Esophagus squamous epithelium (tissue), 5 donors: ENCODE results near the gene ZBTB45. TPM values are rescaled to one million over a fixed set of nuclear protein-coding genes. Genes with fewer than 3 reads are reported as not detected.

ENCODE experiments used
- DNase-seq: peaks from one replicate; lab custom pipeline; 2025; lab: John Stamatoyannopoulos, UW
- H3K27ac ChIP-seq, 4 donors: fragments of 200-600 bp; sonication (generic); one replicate each; pipeline ENCODE4 v1.5.1; 2016 to 2019; ENCODE audit warnings: mild to moderate bottlenecking in 1 of 4
- H3K27me3 ChIP-seq, 4 donors: fragments of 200-600 bp; sonication (generic); 1 replicate in 3 of 4; 2 replicates in 1 of 4; pipeline versions ENCODE4 v1.5.1 to v1.6.0; 2017 to 2021; ENCODE audit warnings: antibody characterized with exemption in 1 of 4
- H3K36me3 ChIP-seq, 3 donors: fragments of 200-600 bp; sonication (generic); one replicate each; pipeline ENCODE4 v1.5.1; 2016 to 2019
- H3K4me1 ChIP-seq, 3 donors: fragments of 200-600 bp; sonication (generic); one replicate each; pipeline ENCODE4 v1.5.1; 2017 to 2019
- H3K4me3 ChIP-seq, 4 donors: fragments of 200-600 bp; sonication (generic); 1 replicate in 3 of 4; 2 replicates in 1 of 4; pipeline ENCODE4 v1.5.1; 2016 to 2019; ENCODE audit warnings: mild to moderate bottlenecking in 2 of 4, moderate library complexity in 1 of 4
- H3K9me3 ChIP-seq, 3 donors: fragments of 200-600 bp; sonication (generic); one replicate each; pipeline ENCODE4 v1.5.1; 2016 to 2019
- CTCF ChIP-seq, 6 experiments: fragments of 450-650 bp in 4 of 6; fragments of 200-600 bp in 2 of 6; sonication (generic) in 2 of 6; IDR thresholded peaks; one replicate each; pipeline ENCODE4 v1.5.1; 2016 to 2019; ENCODE audit warnings: antibody characterized with exemption in 6 of 6, mild to moderate bottlenecking in 4 of 6, moderate library complexity in 4 of 6
- POLR2A ChIP-seq, 4 donors: fragments of 450-650 bp; IDR thresholded peaks; one replicate each; pipeline ENCODE4 v1.6.1; 2017; ENCODE audit warnings: antibody characterized with exemption in 4 of 4, mild to moderate bottlenecking in 4 of 4, moderate library complexity in 3 of 4
- WGBS, 2 donors: methylation state at CpG; one replicate each; pipeline ENCODE4 v1.1.5; 2018; 5-methylcytosine and 5-hydroxymethylcytosine counted together
- intact Hi-C: fragments of 100-400 bp; cut with DNase I; formaldehyde crosslinking; loops from one replicate; pipeline ENCODE4 v1.15.0; 2022
- total RNA-seq, 4 donors: library from RNA; depleted of rRNA; stranded (reverse); fragments of >200 nt; gene quantifications; one replicate each; pipeline ENCODE4 v1.1.0, GENCODE V29; 2016
- donor health status: DM: yes; HTN: yes; CAD: no.

Gene ZBTB45
- total RNA-seq, 4 donors from 2014 or later = 6.9 to 11.1 (median 8.3) TPM

- intact Hi-C loops = no loop called here
- Histone ChIP-seq H3K9me3 (no peaks in the 10 kb centered on the region), H3K36me3 (peaks cover 3 to 40% (median 6%) of the 10 kb centered on the region in 3 donors), H3K27ac (no peak overlapping the region), H3K4me1 (peaks cover 7 to 18% (median 10%) of the 10 kb centered on the region in 3 donors), H3K27me3 (no peaks in the 10 kb centered on the region), H3K4me3 (no peak overlapping the region)
- 82 to 100% methylated on average over 1 to 2 of the region's 2 CpGs for WGBS, 2 donors
- no peak for DNase-seq
- TF ChIP-seq CTCF (IDR thresholded peaks at IDR 0.05) (no peak), POLR2A (IDR thresholded peaks at IDR 0.05) (no peak)
Measured at GRCh38 chr19:58480831-58481230, 38.8 kb downstream of the ZBTB45 start.

GRCh38 chr19:58480481-58480830 is 39.2 kb downstream of the ZBTB45 start:
- H3K4me1 ChIP-seq = peaks cover 7 to 19% (median 11%) of the 10 kb centered on the region in 3 donors
- H3K27ac ChIP-seq = no peak overlapping the region
- intact Hi-C loops = no loop called here
- H3K9me3 ChIP-seq = no peaks in the 10 kb centered on the region
- WGBS, 2 donors = 94 to 100% methylated on average over 14 to 20 of the region's 20 CpGs
- no peak overlapping the region for H3K4me3 ChIP-seq
- H3K36me3 ChIP-seq = peaks cover 3 to 40% (median 6%) of the 10 kb centered on the region in 3 donors
- TF ChIP-seq CTCF (IDR thresholded peaks at IDR 0.05) = no peak
- TF ChIP-seq POLR2A (IDR thresholded peaks at IDR 0.05) = no peak
- no peaks in the 10 kb centered on the region for H3K27me3 ChIP-seq
- no peak for DNase-seq

- Histone ChIP-seq H3K4me1 (peaks cover 7 to 25% (median 16%) of the 10 kb centered on the region in 3 donors), H3K36me3 (peaks cover 3 to 40% (median 6%) of the 10 kb centered on the region in 3 donors), H3K4me3 (no peak overlapping the region), H3K27me3 (no peaks in the 10 kb centered on the region), H3K9me3 (no peaks in the 10 kb centered on the region), H3K27ac (no peak overlapping the region)
- intact Hi-C loops = no loop called here
- no peak for DNase-seq
- TF ChIP-seq POLR2A (IDR thresholded peaks at IDR 0.05) (no peak), CTCF (IDR thresholded peaks at IDR 0.05) (no peak)
- WGBS, 2 donors = 92 to 100% methylated on average over 1 to 6 of the region's 28 CpGs
Measured at GRCh38 chr19:58479736-58480480, 39.7 kb downstream of the ZBTB45 start.

- Histone ChIP-seq H3K36me3 (peaks cover 3 to 40% (median 6%) of the 10 kb centered on the region in 3 donors), H3K4me3 (no peak overlapping the region), H3K9me3 (no peaks in the 10 kb centered on the region), H3K27ac (no peak overlapping the region), H3K4me1 (peaks cover 7 to 29% (median 18%) of the 10 kb centered on the region in 3 donors), H3K27me3 (no peaks in the 10 kb centered on the region)
- 84 to 90% methylated on average over 4 to 6 of the region's 7 CpGs for WGBS, 2 donors
- intact Hi-C loops = no loop called here
- TF ChIP-seq CTCF (IDR thresholded peaks at IDR 0.05) (no peak), POLR2A (IDR thresholded peaks at IDR 0.05) (no peak)
- no peak for DNase-seq
Measured at GRCh38 chr19:58479303-58479702, 40.3 kb downstream of the ZBTB45 start.

GRCh38 chr19:58477871-58478270 is 41.7 kb downstream of the ZBTB45 start:
- intact Hi-C loops = no loop called here

More at GRCh38 chr19:58477871-58478270, 41.7 kb downstream of the ZBTB45 start:
- no peak overlapping the region for H3K4me3 ChIP-seq
- 80 to 100% methylated on average over 1 of the region's 1 CpG for WGBS, 2 donors
- H3K9me3 ChIP-seq = no peaks in the 10 kb centered on the region
- H3K36me3 ChIP-seq = peaks cover 3 to 50% (median 6%) of the 10 kb centered on the region in 3 donors
- H3K4me1 ChIP-seq = peaks cover 7 to 29% (median 18%) of the 10 kb centered on the region in 3 donors
- H3K27me3 ChIP-seq = no peaks in the 10 kb centered on the region
- H3K27ac ChIP-seq = no peak overlapping the region
- DNase-seq = no peak
- TF ChIP-seq POLR2A (IDR thresholded peaks at IDR 0.05) (no peak), CTCF (IDR thresholded peaks at IDR 0.05) (no peak)
